ENCODE measurements around the gene MPP4. TPM values are rescaled to one million over a fixed set of nuclear protein-coding genes. Genes with fewer than 3 reads are reported as not detected.
A peak's percentile ranks its signal among the peaks of the same experiment; 100 is the strongest.

MPP4 gene
- total RNA-seq, 2 experiments from 2014 or later, result not detected

- no peaks in the 10 kb centered on the region for H3K36me3 Mint-ChIP-seq (ENCODE audit: low read depth)
- no peak overlapping the region for H3K27ac Mint-ChIP-seq
- peaks cover 2% of the 10 kb centered on the region for H3K27me3 Mint-ChIP-seq
- POLR2A ChIA-PET, result interaction anchor here (1.5 kb wide), 1 partner anchor 11 kb away, joined by 3 read pairs; no protein-coding TSS in a partner anchor
- H3K9me3 Mint-ChIP-seq, result no peaks in the 10 kb centered on the region
- CTCF ChIA-PET, result interaction anchor here (0.6 to 0.7 kb wide), 2 partner anchors 56 to 756 kb away, joined by 3 read pairs; no protein-coding TSS in a partner anchor
- DNase-seq, result no peak
- H3K4me1 Mint-ChIP-seq, result no peaks in the 10 kb centered on the region
- H3K4me3 Mint-ChIP-seq, result no peak overlapping the region
Observed at GRCh38 chr2:201664334-201664733, 34.1 kb downstream of the MPP4 start.

- POLR2A ChIA-PET, result no interaction called here
- no peaks in the 10 kb centered on the region for H3K4me1 Mint-ChIP-seq
Observed at GRCh38 chr2:201661366-201661765, 37.1 kb downstream of the MPP4 start.

DNA sequence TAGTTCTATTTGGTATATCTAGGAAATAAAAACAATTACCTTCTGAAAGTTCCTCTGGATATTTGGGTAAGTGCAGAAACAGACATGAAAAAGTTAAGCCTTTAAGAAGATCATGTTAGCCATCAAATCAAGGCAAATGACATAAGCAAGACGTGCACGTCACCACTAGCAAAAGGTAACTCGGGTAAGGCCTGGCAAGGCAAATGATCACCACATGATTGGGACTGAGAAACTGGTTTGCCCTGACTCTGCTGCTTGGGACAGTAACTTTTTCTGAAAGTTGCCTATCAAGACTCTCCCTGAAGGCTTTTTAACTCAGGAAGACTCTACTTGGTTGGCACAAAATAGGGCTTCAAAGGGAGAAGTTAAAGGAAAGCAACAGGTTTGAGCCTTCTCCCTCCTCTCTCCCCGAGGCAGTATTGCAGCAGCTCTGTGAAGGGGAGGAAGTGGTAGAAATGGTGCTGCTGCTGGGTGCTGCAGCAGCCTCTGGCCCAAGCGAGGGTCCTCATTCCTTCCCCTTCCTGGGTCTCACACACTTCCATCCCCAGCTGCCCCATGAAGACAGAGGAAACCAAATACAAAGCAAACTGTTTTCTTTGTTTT is 38.0 kb downstream of the MPP4 start:
- H3K27me3 Mint-ChIP-seq, result peaks cover 13% of the 10 kb centered on the region
- H3K9me3 Mint-ChIP-seq, result no peaks in the 10 kb centered on the region
- no peak for DNase-seq
- CTCF ChIA-PET, result no interaction called here
- POLR2A ChIA-PET, result no interaction called here
- H3K4me3 Mint-ChIP-seq, result no peak overlapping the region
- no peaks in the 10 kb centered on the region for H3K4me1 Mint-ChIP-seq
- no peaks in the 10 kb centered on the region for H3K36me3 Mint-ChIP-seq (ENCODE audit: low read depth)
- H3K27ac Mint-ChIP-seq, result no peak overlapping the region

More at GRCh38 chr2:201661366-201661765, 37.1 kb downstream of the MPP4 start:
- H3K27me3 Mint-ChIP-seq, result peaks cover 13% of the 10 kb centered on the region
- no peak for DNase-seq
- CTCF ChIA-PET, result no interaction called here
- H3K27ac Mint-ChIP-seq, result no peak overlapping the region
- no peaks in the 10 kb centered on the region for H3K36me3 Mint-ChIP-seq (ENCODE audit: low read depth)
- H3K9me3 Mint-ChIP-seq, result no peaks in the 10 kb centered on the region
- no peak overlapping the region for H3K4me3 Mint-ChIP-seq

GRCh38 chr2:201656740-201657139 is 41.7 kb downstream of the MPP4 start:
- H3K4me1 Mint-ChIP-seq, result peaks cover 5% of the 10 kb centered on the region
- no peaks in the 10 kb centered on the region for H3K36me3 Mint-ChIP-seq (ENCODE audit: low read depth)
- no peaks in the 10 kb centered on the region for H3K9me3 Mint-ChIP-seq
- H3K27ac Mint-ChIP-seq, result no peak overlapping the region
- POLR2A ChIA-PET, result no interaction called here
- CTCF ChIA-PET, result interaction anchor here (1.2 kb wide), 1 partner anchor 11 kb away, joined by 4 read pairs; no protein-coding TSS in a partner anchor
- no peak for DNase-seq
- H3K27me3 Mint-ChIP-seq, result peaks cover 23% of the 10 kb centered on the region
- H3K4me3 Mint-ChIP-seq, result no peak overlapping the region

GRCh38 chr2:201656102-201656501 is 42.3 kb downstream of the MPP4 start:
- Mint-ChIP-seq H3K9me3 (no peaks in the 10 kb centered on the region), H3K27ac (no peak overlapping the region), H3K4me1 (peaks cover 5% of the 10 kb centered on the region), H3K36me3 (ENCODE audit: low read depth) (no peaks in the 10 kb centered on the region), H3K27me3 (peaks cover 23% of the 10 kb centered on the region), H3K4me3 (no peak overlapping the region)
- ChIA-PET POLR2A (no interaction called here), CTCF (no interaction called here)
- DNase-seq, result no peak

DNA sequence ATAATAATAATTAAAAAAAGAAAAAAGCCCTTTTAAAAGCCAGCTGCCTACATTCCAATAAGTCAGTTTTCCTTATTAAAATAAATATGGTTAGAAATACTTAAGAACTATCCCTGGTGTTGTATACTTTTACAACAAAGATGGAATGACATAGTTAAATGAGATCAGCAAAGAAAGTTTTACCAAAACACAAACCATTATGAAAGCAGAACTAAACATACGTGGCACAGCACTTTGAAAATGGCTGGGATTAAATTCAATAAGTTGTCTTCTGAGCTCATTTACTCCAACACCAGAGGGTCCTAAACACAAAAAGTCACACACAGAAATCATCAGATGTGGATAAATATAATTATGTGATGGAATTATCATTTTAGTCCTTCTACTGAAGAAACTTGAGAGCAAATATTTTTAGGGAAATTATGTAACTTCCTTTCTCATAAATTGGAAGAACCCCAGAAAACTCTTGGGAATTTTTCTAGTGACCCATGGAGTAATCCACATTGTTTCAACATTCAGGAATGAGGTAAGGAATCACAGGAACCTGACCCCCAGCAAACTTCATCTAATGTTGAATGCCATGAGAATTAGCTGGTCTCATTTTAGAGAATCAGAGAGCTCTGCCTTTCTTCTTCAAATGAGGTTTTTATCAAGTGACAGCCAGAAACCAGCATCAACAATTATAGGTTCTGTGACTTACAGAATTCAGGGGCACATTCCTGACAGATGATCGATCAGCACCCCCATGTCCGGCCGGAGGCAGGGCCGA is 43.6 kb downstream of the MPP4 start:
- Mint-ChIP-seq H3K36me3 (ENCODE audit: low read depth) (no peaks in the 10 kb centered on the region), H3K27ac (no peak overlapping the region), H3K4me1 (peaks cover 5% of the 10 kb centered on the region), H3K27me3 (peaks cover 21% of the 10 kb centered on the region), H3K9me3 (no peaks in the 10 kb centered on the region), H3K4me3 (no peak overlapping the region)
- ChIA-PET CTCF (no interaction called here), POLR2A (no interaction called here)
- no peak for DNase-seq

DNA sequence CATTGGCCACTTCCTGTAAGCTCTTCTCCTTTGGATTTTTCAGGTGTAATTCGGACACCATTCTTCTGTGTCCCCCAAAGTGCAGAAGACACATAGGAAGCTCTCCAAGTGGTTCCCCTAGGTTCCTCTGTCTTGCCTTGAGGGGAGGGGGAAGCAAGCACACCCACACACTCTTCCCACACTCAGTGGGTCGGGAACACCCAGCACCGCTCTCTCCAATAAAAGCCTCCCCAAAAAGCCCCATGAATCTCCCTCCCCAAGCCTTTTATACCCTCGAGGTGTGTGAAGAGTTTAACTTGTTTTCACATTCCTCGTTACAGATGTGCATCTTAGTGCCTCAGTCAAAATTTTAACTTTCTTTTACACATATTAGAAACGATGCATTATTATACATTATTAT is 45.2 kb downstream of the MPP4 start:
- CTCF ChIA-PET, result interaction anchor here (0.7 kb wide), 1 partner anchor 1789 kb away, joined by 3 read pairs; no protein-coding TSS in a partner anchor
- DNase-seq, result no peak
- POLR2A ChIA-PET, result interaction anchor here (1.1 to 1.6 kb wide), 2 partner anchors 10 to 11 kb away, joined by 3 to 5 read pairs; partner anchors contain the start of gene TMEM237
- Mint-ChIP-seq H3K4me3 (no peak overlapping the region), H3K36me3 (ENCODE audit: low read depth) (no peaks in the 10 kb centered on the region), H3K4me1 (peaks cover 5% of the 10 kb centered on the region), H3K27me3 (peaks cover 19% of the 10 kb centered on the region), H3K27ac (no peak overlapping the region), H3K9me3 (no peaks in the 10 kb centered on the region)

- CTCF ChIA-PET, result no interaction called here
- no peak for DNase-seq
- Mint-ChIP-seq H3K36me3 (ENCODE audit: low read depth) (no peaks in the 10 kb centered on the region), H3K4me3 (no peak overlapping the region), H3K27me3 (peaks cover 11% of the 10 kb centered on the region), H3K27ac (no peak overlapping the region), H3K4me1 (peaks cover 6% of the 10 kb centered on the region), H3K9me3 (no peaks in the 10 kb centered on the region)
- POLR2A ChIA-PET, result no interaction called here
Observed at GRCh38 chr2:201649442-201649841, 49.0 kb downstream of the MPP4 start.

DNA sequence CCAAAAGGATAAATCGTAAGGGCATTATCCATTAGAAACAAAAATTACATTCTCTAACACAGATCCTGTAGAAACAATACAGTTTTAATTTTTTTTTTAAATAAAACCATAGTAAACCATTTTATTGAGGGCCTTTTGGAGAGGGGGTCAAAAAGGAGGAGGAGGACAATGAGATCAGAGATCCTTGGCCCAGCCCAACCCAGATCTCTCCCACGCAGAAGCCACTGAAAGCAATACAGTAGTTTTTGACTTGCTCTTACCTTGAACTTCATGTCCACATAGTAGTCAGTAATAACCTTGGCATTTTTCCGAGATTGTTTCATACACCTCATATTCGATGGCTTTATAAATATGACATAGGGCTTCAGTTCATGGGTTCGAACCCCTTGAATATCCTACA is 51.0 kb downstream of the MPP4 start:
- H3K27ac Mint-ChIP-seq, result no peak overlapping the region
- no peaks in the 10 kb centered on the region for H3K36me3 Mint-ChIP-seq (ENCODE audit: low read depth)
- peaks cover 2% of the 10 kb centered on the region for H3K27me3 Mint-ChIP-seq
- H3K4me3 Mint-ChIP-seq, result no peak overlapping the region
- no peak for DNase-seq
- no peaks in the 10 kb centered on the region for H3K9me3 Mint-ChIP-seq
- POLR2A ChIA-PET, result interaction anchor here (1.4 kb wide), 1 partner anchor 133 kb away, joined by 4 read pairs; the partner anchor contains the start of gene ALS2
- CTCF ChIA-PET, result no interaction called here
- peaks cover 11% of the 10 kb centered on the region for H3K4me1 Mint-ChIP-seq

DNA sequence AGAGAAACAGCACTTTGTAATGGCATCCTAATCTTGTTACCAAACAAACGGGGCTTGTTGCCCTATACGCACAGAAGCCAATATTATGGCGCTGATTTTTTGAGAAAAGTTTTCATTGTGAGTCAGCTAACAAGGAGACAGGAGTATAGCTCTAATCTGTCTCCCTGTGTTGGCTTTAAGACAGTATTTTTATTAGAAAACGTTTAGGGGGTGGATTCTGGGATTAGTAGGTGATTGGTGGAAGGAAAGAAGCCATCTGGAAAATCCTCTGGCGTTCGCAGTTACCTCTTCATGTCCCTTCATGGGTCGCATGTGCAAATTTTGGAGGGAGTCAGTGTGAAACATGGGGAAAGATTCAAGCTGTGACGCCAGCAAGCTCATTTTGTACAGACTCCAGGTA is 54.4 kb downstream of the MPP4 start:
- ChIA-PET CTCF (no interaction called here), POLR2A (interaction anchor here (2.6 kb wide), 1 partner anchor 137 kb away, joined by 11 read pairs; the partner anchor contains the start of gene ALS2)
- no peaks in the 10 kb centered on the region for H3K9me3 Mint-ChIP-seq
- no peak for DNase-seq
- peaks cover 22% of the 10 kb centered on the region for H3K4me1 Mint-ChIP-seq
- no peaks in the 10 kb centered on the region for H3K36me3 Mint-ChIP-seq (ENCODE audit: low read depth)
- H3K27ac Mint-ChIP-seq, result no peak overlapping the region
- peak overlapping the region; percentile 92 for H3K4me3 Mint-ChIP-seq
- H3K27me3 Mint-ChIP-seq, result peaks cover 1% of the 10 kb centered on the region

GRCh38 chr2:201643216-201643890 is 55.1 kb downstream of the MPP4 start, which contains the start of gene TMEM237:
TMEM237 (minus strand) TSS chr2:201643503; CDS start chr2:201643400, 103 bp downstream.
- Mint-ChIP-seq H3K36me3 (ENCODE audit: low read depth) (no peaks in the 10 kb centered on the region), H3K4me1 (peaks cover 22% of the 10 kb centered on the region), H3K4me3 (peak within 1 kb of the TSS; percentile 92), H3K9me3 (no peaks in the 10 kb centered on the region), H3K27me3 (peaks cover 1% of the 10 kb centered on the region), H3K27ac (peak within 1 kb of the TSS; percentile 87)
- POLR2A ChIA-PET, result interaction anchor here (1.0 to 2.6 kb wide), 10 partner anchors 8 to 460 kb away, joined by 3 to 21 read pairs (median 4); partner anchors contain the start of genes ALS2, CASP10, CASP8 and STRADB
- CTCF ChIA-PET, result interaction anchor here (0.6 to 1.6 kb wide), 5 partner anchors 138 to 461 kb away, joined by 3 to 6 read pairs (median 3); partner anchors contain the start of genes ALS2 and TRAK2
- DNase-seq, result peak; percentile 49

DNA sequence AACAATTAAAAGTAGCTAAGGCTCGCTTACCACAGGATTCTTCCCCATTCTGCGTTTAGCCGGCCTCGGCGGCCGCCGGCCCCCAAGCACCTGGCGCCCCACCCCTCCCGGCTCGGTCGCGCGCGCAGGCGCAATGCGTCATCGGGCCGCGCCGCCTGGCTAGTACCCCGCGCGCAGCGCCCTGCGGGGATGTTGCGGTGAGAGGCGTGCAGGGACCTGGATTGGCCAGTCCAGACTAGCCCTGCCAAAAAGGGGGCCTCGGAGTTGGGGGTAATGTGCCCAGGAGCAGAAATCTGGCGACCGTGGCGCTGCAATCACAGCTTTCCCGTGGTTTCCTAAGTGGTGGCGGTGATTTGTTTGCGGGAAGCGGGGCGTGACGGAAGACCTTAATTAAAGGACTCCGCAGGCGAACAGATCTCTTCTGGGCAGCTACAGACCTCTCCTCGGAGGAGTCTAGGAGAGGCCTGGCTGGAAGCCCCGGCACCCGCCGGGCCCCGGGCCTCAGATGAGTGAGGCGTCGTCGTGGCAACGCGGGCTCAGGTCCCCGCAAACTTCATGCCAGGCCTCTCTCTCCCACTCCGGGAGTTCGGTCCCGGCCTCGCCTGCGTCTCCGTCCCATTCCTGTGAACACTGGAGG is 55.7 kb downstream of the MPP4 start:
- DNase-seq, result peak; percentile 87
- Mint-ChIP-seq H3K4me3 (peak overlapping the region; percentile 92), H3K4me1 (peaks cover 22% of the 10 kb centered on the region), H3K27me3 (peaks cover 1% of the 10 kb centered on the region), H3K27ac (peak overlapping the region; percentile 87), H3K36me3 (ENCODE audit: low read depth) (no peaks in the 10 kb centered on the region), H3K9me3 (no peaks in the 10 kb centered on the region)
- CTCF ChIA-PET, result interaction anchor here (0.6 to 1.6 kb wide), 6 partner anchors 139 to 460 kb away, joined by 3 to 6 read pairs (median 3); partner anchors contain the start of genes ALS2 and TRAK2
- POLR2A ChIA-PET, result interaction anchor here (0.9 to 2.6 kb wide), 11 partner anchors 8 to 460 kb away, joined by 3 to 21 read pairs (median 4); partner anchors contain the start of genes ALS2, CASP10, CASP8 and STRADB

All from activated CD4-positive, alpha-beta memory T cell treated with anti-CD3 and anti-CD28 coated beads, Interleukin-2, amount 10 ng/mL, durations not matched to agents 7 days and 5 days (primary cell).